Stimulated activated CD8-positive, alpha-beta memory T cell treated with anti-CD3 and anti-CD28 coated beads, Interleukin-7, amount 100 ng/mL, for 48 hours (primary cell): ENCODE data around the gene HBS1L.
"Not testable (repeated sequence)": the region's sequence is repeated elsewhere in the genome, so short reads cannot be mapped to it uniquely, and the experiment has no call there.

ENCODE experiments used
- DNase-seq, 2 donors: peaks; one replicate each; pipeline ENCODE4 v3.0.0-alpha.2; 2020; ENCODE audit warnings: low read depth in 1 of 2; ENCODE audit errors: extremely low read depth in 1 of 2

The HBS1L gene

DNA sequence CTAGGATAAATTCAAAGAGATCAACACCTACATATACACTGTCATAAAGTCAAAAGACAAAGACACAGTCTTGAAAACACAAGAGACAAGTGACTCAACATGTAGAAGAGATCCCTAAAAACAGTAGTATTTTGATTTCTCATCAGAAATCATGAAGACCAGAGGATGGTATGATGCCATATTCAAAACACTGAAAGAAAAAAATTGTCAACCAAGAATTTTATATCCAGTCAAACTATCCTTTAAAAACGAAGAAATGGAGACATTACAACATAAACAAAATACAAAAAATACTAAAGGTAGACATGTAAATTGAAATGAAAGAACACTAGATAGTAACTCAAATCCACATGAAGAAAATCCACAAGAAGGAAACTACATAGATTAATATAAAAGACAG lies 27.3 kb upstream of the HBS1L start:
- DNase-seq: no peak

DNA sequence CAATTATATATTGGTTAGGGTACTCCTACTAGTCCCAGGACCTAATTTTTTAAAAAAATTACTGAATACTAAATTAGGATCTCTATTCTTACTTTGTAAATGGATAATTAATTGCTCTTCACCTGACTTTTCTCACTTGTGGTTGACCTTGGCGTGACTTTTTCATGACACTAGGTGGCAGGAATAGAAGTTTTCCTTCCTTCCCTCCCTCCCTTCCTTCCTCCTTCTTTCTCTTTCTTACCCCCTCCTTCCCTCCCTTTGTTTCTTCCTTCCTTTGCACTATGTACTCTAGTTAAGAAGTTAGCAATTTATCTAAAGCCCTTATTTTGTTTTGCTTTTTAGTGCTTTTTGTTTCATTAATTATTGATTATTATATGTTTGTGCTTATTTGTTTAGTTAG lies 20.4 kb upstream of the HBS1L start:
- DNase-seq: no peak

DNA sequence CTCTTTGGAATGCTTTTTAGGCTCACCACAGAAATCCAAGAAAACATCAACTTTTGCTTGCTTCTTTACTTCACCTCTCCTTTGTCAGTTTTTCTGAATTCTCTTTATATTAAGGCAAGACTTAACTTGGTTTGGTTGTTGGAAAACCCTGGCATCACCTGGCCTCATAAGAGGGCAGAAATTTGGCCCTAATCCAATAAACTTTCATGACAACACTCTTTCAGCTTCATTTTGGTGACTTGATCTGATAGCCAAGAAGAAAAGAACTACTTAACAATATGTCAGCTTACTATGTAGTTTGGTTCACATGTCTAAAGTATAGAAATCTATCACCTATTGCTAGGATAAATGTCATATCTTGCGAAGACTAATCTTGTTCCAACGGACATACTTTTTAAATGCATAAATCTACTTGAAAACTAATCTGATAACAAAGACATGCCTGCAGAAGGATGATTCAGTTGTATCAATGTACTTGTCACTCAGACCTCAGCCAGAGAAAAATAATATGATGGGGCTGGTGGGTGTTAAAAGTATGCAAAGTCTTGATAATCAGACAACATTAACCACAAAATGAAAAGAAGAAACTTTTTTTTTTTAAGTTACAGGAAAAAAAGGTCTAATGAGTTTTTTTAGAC lies 19.3 kb upstream of the HBS1L start:
- DNase-seq: no peak

DNA sequence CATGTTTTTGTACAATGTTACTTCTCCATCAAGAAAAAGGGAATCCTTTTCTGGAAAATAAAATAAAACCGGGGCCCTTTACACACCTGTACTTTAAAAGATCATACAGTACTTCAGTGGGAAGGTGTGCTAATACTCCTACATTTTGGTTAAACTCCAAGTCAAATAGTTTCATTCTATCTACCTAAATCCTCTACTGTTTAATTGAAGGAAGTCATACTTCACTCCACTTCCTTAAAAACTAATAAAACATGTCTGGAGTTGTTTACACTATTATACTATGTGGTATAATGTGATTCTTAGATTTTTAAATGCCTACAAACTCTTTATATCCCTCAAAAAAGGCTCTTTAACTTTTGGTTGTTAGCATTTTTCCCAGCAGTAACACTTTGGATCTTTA lies 18.6 kb upstream of the HBS1L start:
- DNase-seq: no peak

DNA sequence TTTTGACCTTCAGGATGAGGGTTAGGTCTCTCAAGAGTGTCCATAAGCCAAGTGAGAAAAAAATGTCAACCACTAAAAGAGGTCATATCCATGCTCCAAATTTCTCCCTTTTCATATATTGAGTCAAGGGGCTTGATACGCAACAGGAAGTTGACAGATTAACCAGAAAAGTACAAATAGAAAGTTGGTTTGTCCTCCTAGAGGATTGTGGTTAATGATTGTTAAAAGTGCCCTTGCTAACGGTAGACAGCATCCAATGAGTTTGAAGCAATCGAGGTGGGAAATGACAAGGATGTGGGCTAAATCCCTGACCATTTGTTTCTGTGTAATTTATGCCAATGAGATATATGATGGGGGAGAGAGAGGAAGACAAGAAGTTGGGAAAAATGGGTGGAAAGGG lies 18.1 kb upstream of the HBS1L start:
- no peak for DNase-seq

DNA sequence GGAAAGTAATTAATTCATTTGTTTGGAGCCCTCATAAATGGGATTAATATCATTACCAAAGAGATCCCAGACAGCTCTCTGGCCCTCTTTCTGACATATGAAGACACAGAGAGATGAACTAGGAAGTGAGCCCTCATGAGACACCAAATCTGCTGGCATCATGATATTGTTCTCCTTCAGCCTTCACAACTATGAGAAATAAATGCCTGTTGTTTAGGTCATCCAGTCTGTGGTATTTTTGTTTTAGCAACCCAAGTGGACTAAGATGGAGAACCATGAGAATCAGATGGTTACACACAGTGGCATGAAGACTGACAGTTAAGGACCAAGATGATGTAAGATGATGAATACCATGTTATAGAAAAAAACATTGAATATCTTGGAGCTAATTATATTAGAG lies 16.9 kb upstream of the HBS1L start:
- no peak for DNase-seq

DNA sequence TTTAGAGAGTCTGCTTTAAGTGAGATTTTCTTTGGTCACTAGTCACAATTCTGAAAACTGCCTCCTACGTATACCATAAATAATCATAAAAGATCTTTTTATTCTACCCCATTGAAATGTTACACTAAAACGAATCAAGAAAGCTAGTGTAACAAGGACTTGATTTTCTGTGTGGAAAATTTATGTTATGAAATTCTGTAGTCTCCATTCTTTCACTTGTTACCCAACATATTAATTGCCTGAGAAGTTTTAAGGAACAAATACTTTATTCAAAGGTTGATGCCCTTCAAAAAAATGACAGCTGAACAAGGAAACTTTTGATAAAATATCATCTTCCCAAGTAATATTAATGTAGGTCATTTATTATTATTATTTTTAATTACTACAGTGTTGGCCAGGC lies 13.3 kb upstream of the HBS1L start:
- DNase-seq: no peak

DNA sequence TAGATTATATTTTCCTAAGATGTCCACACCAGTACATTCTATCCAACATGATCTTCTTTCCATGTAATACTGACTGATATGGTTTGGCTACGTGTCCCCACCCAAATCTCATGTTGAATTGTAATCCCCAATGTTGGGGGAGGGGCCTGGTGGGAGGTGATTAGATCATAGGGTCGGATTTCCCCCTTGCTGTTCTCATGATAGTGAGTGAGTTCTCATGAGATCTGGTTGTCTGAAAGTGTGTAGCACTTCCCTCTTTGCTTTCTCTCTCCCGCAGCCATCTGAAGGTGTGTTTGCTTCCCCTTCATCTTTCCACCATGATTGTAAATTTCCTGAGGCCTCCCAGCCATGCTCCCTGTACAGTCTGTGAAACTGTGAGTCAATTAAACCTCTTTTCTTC lies 12.2 kb upstream of the HBS1L start:
- DNase-seq: no peak

DNA sequence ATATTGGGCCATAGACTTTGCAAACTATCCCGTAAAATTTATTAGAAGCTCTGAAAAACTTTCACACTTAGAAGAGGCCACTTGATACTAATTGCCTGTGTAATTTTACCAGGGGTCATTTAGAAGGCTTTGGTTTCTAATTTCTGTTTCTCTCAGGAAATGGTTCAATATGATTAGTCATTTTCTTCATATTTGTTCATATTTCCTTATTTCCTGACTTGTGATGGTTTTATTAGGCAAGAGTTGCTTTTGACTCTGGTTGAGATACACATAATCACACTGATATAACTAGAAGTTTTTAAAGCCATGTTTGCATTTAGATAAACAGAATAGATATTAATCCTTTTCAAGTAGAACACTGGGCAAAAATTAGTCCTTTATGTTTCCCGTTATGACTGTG lies 11.8 kb upstream of the HBS1L start:
- no peak for DNase-seq

DNA sequence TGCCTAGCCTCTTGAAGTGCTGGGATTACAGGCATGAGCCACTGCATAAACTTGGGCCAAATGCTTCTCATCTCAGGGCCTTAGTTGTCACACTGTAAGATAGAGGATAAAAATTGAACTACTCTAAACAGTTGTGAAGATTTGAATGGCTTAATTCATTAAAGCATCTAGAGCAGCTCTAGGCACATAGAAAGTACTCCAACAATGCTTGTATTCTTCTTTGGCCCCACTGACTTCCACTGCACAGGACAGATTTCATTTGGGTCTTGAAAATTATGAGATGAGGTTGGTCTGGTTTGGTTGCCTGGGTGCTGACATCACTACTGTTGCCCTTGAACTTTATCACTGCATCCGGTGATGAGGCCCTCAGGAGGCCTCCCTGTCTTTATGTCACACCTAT lies 10.0 kb upstream of the HBS1L start:
- no peak for DNase-seq

DNA sequence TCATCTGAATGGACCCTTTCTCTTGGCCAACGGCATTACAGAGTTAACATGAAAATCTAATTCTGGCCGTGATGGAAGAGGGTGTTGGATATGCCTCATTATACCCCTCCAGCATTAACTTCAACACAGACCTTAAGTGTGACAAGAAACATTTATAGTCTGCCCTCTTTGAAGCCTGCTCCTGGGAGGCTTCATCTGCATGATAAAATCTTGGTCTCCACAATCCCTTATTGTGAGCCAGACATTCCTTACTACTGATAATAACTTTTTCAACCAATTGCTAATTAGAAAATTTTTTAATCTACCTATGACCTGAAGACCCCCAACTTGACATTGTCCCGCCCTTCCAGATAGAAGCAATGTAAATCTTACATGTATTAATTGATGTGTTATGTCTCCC lies 9.3 kb upstream of the HBS1L start:
- DNase-seq: no peak

DNA sequence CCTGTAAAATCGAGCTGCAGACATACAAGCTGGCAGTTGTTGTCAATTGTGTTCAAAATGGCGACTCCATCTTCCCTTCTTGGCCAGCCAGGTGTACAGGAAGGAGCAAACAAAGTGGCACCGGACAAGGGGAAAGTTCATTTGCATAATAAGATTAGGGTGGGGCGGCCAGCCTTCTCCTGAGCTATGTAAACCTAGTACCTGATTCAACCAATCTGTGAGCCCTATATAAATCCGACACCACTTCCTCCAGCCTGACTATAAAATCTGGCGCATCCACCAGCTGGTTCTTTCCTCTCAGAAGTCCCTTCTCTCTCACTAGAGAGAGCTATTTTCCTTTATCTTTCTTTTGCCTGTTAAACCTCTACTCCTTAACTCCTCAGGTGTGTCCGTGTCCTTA lies 8.1 kb upstream of the HBS1L start:
- DNase-seq: no peak

DNA sequence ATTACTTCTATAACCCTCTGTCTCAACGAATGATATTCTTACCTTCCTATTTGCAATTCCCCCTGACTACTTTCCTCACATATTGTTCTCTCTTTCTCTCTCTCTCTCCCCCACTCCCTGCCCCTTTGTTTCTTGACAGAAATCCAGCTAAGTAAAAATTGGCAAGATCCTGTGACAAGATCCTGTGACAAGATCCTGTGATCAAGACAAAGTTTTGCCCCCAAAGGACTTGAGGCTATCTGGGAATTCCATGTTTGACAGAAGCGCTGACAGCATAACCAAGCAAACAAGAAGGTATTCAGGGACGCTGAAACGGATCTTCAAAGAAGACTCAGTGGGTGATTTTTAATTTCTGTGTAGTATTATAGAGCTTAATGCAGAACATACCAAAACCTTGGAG lies 5.5 kb upstream of the HBS1L start:
- DNase-seq: no peak

DNA sequence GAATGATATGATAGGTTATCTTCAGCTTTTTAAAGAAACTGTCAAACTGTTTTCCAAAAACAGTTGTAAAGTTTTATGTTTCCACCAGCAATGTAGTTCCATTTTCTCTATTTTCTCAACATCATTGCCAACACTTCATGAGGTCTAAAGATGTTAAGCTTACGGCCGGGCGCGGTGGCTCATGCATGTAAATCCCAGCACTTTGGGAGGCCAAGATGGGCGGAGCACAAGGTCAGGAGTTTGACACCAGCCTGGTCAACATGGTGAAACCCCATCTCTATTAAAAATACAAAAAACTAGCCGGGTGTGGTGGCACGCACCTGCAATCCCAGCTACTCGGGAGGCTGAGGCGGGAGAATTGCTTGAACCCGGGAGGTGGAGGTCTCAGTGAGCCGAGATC lies 3.7 kb upstream of the HBS1L start:
- DNase-seq: not testable (repeated sequence)

DNA sequence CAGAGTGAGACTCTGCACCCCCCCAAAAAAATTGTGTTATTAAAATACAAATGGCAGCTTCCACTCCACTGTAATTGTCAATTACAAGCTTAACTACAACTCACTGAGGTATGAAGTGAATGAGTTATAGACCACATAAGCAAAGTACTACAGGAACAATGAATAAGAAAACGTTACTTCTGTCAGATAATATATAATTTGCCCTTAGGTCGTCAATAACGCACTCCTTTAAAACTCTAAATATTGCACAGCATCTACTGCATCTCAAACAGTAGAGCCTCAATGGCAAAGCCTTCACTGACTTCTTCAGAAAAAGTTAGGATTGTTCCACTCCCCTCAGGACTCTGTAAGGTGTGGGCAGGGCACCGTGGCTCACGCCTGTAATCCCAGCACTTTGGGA lies 2.0 kb upstream of the HBS1L start:
- DNase-seq: no peak

DNA sequence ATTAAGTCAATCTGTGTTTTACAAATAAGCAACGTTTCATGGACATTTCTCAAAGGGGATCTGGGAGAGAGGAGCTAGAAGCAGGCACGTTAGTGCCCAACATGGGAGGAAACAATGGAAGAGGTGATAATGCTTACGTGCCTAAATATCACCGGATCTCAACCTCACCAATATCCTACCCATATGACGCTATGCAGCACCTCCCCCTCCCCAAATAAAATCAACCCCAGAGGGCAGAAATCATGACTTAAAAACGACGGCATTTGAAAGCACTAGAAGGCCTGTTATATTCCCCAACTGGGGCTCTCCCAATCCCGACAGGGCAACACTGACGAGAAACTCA lies 425 bp downstream of the HBS1L start:
- DNase-seq: no peak

DNA sequence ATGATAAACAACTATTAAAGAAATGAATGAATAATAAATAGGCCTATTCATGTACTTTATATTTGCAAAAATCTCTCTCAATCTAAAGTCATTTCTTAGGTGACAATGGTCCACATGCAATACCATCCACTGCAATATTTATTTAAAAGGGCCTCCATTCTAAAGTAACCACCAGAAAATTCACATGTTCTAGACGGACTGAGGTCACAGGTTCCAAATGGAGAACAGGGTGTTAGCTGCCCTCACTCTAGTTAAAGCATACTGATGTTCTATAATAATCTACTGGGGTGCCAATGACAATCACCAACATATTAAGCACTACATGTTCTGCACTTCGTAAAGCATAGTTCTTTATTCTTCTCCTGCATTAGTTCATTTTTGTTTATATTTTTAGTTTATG lies 1.2 kb downstream of the HBS1L start:
- no peak for DNase-seq

DNA sequence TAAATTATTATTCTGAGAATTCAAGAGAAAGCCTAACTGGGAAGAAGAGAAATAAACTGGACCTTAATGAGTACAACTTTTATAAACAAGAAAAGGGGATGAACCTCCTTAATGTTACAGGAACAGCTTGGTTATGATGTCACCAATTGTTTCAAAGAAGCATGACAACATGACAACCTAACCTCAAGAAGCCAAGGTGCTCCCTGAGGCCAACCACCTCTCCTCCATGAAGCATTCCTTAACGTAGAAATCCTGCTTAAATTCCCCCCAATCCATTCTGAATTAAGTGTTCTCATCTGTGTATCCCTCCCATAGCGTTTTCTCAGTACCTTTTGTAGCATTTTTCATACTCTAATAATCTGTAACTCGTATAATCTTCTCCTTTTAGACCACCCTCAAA lies 1.7 kb downstream of the HBS1L start:
- no peak for DNase-seq

DNA sequence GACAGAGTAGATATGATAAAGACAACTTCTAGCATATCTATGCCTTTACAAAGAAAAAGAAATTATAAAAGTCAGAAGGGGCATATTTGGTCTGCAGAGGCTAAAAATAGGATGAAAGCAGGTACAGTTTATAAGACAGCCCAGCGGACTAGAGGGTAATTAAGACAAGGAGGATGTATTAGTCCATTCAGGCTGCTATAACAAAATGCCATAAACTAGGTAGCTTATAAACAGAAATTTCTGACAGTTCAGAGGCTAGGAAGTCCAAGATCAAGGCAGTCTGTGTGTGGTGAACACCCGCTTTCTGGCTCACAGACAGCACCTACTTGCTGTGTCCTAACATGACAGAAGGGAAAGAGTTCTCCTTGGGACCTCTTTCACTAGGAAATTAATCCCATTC lies 5.7 kb downstream of the HBS1L start:
- no peak for DNase-seq

DNA sequence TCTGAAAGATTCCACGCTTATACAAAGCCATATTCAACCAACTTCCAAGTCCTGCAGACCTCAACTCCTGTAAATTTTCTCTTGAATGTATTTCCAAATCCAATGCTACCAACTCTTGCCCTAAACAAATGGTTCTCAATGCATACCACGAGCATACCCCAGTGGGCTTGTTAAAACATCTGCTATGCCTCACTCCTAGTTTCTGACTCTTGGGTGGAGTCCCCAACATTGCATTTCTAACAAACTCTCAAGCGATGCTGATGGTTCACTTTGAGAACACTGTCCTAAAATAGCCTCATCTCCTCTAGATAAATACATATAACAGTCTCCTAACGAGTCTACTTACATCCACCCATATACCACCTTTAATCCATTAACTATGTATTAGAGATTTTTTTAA lies 7.3 kb downstream of the HBS1L start:
- DNase-seq: no peak

DNA sequence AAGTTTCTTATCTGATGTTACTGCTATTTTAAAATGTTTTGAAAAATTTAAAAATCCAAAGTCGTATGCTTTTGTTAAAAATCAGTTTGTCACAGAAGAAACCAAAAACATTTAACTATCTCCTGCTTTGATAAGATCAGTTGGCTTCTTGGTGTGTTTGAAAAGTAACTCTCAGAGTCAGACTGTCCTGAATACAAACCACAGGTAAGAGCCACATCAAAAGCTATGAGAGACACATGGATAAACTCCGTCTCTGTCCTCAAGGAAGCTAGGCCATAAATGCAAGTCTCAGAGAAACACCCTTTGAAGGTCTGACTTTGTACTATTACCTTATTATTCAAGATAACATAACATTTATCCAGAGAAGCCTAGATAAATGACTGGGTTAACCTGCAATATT lies 7.7 kb downstream of the HBS1L start:
- no peak for DNase-seq

DNA sequence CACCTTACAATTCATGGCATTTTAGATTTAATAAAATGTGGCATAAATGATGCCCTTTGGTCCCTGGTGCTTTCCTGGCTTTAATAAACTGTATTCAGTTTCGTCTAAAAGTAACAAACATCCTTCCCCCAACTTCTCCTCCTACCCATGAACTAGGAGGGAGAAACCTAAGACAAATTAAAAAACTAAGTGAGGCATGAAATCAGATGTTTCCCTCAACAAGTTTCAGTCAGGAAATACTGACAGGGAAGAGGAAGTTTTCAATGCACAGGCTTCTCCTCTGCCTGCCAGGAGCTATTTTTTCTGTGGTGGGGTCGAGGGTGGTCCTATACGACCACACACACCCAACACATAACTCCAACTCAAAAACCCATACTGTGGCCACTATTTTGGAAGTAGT lies 10.0 kb downstream of the HBS1L start:
- no peak for DNase-seq

DNA sequence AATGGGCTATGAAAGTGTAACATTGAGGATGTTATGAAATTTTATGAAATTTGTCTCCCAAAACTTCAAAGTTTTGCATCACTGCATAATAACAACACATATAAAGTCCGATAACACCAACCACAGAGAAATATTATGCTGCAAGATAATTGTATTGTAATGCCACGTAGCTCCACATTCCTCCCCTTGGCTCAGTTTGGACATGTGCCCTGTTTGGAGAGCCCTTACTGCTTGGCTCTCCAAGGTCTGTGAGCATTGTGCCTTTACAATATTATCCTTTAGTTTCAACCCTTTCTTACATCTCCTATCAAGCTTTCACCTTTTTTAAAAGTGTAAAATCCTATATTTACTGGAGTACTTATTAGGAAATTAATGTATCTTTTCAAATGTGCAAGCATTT lies 10.8 kb downstream of the HBS1L start:
- no peak for DNase-seq

DNA sequence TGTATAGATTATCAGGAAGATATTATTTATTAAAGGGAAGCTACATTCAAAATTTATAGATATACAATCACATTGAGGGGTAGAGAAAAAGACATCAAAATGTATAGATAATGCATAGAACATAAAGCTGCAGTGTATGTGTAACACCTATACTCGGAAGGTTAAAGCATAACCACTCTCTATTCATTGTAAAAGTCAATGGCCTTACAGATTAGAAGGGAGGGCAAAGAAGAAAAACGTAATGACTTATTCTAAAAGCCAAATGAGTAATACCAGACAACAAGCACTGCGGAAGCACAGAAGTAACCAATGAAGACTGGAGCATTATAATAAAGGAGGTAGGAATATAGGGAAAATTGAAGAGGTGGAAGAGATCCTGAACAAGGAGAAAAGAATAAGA lies 11.3 kb downstream of the HBS1L start:
- DNase-seq: no peak
